PC-3 (cell line): ENCODE data around the gene CACNB3. TPM values are rescaled to one million over a fixed set of nuclear protein-coding genes. Genes with fewer than 3 reads are reported as not detected.

Experiments
- ATAC-seq: fragments of 200-7000 bp; cut with Tn5 transposase; 2 replicates; pipeline ENCODE4 v1.9.1; 2020; ENCODE audit warnings: mild to moderate bottlenecking, moderate library complexity
- BruUV-seq: library from RNA; stranded (reverse); fragments of 400-500 nt; replicated peaks from 2 replicates; lab custom pipeline; 2021; lab: Mats Ljungman, UMichigan
- CTCF ChIA-PET: fragments of 300-600 bp; sonication (Branson Sonifier 250); formaldehyde crosslinking; loops from one replicate; lab custom pipeline; 2022; ENCODE audit warnings: antibody characterized with exemption; lab: Charles Lee
- POLR2A ChIA-PET: fragments of 300-600 bp; sonication (Branson Sonifier 250); formaldehyde crosslinking; loops from one replicate; lab custom pipeline; 2022; ENCODE audit warnings: antibody characterized with exemption; ENCODE audit not compliant: unreplicated experiment; lab: Charles Lee
- DNase-seq: peaks from one replicate; pipeline ENCODE4 v3.0.0-alpha.2; 2015
- H2AFZ ChIP-seq: fragments of 300-600 bp; sonication (generic); 2 replicates; pipeline ENCODE4 v1.6.0; 2016; ENCODE audit warnings: antibody characterized with exemption, low read length
- H3F3A ChIP-seq: fragments of 300-600 bp; sonication (generic); one replicate; pipeline ENCODE4 v1.6.0; 2017; ENCODE audit warnings: antibody characterized with exemption, low read length, control low read depth, mild to moderate bottlenecking; ENCODE audit not compliant: unreplicated experiment
- H3K27ac ChIP-seq: fragments of 300-600 bp; sonication (generic); 2 replicates; pipeline ENCODE4 v1.5.1; 2016; ENCODE audit warnings: mild to moderate bottlenecking, low read length
- H3K27me3 ChIP-seq: fragments of 300-600 bp; sonication (generic); 2 replicates; pipeline ENCODE4 v1.6.1; 2016; ENCODE audit warnings: low read length, mixed read lengths
- H3K36me3 ChIP-seq: fragments of 300-600 bp; sonication (generic); 2 replicates; pipeline ENCODE4 v1.6.1; 2016; ENCODE audit warnings: low read depth, mixed run types, low read length, mixed read lengths
- H3K4me1 ChIP-seq: fragments of 300-600 bp; sonication (generic); 2 replicates; pipeline ENCODE4 v1.5.1; 2016; ENCODE audit warnings: low read length; ENCODE audit not compliant: insufficient read depth
- H3K4me2 ChIP-seq: fragments of 300-600 bp; sonication (generic); 2 replicates; pipeline ENCODE4 v1.6.0; 2016; ENCODE audit warnings: low read length
- H3K4me3 ChIP-seq: fragments of 300-600 bp; sonication (generic); 2 replicates; pipeline ENCODE4 v1.5.1; 2016; ENCODE audit warnings: mild to moderate bottlenecking, low read length, mixed read lengths
- H3K79me2 ChIP-seq: fragments of 300-600 bp; sonication (generic); 2 replicates; pipeline ENCODE4 v1.6.1; 2017; ENCODE audit warnings: low read length, mixed read lengths
- H3K9ac ChIP-seq: fragments of 300-600 bp; sonication (generic); 2 replicates; pipeline ENCODE4 v1.6.0; 2016; ENCODE audit warnings: mild to moderate bottlenecking, low read length
- H3K9me2 ChIP-seq: fragments of 300-600 bp; sonication (generic); replicated peaks from 2 replicates; pipeline ENCODE4 v1.6.1; 2016; ENCODE audit warnings: mixed run types, low read length, mixed read lengths
- H3K9me3 ChIP-seq: fragments of 300-600 bp; sonication (generic); 2 replicates; pipeline ENCODE4 v1.6.1; 2016; ENCODE audit warnings: low read length, mixed read lengths
- H4K20me1 ChIP-seq: fragments of 300-600 bp; sonication (generic); 2 replicates; pipeline ENCODE4 v1.6.1; 2016; ENCODE audit warnings: low read length, mixed read lengths
- EZH2 ChIP-seq: fragments of 300-600 bp; sonication (generic); IDR thresholded peaks from one replicate; pipeline ENCODE4 v1.6.1; 2017; ENCODE audit warnings: antibody characterized with exemption, mild to moderate bottlenecking, low read length; ENCODE audit not compliant: unreplicated experiment
- EZH2phosphoT487 ChIP-seq: fragments of 300-600 bp; sonication (generic); IDR thresholded peaks from 2 replicates; pipeline ENCODE4 v1.6.1; 2018; ENCODE audit warnings: mild to moderate bottlenecking, antibody characterized with exemption, low read length, borderline replicate concordance
- intact Hi-C: fragments of 100-400 bp; cut with micrococcal nuclease; formaldehyde crosslinking; loops from 2 replicates; pipeline ENCODE4 v1.9.0; 2023
- total RNA-seq: library from RNA; depleted of rRNA; stranded (reverse); fragments of >200 nt; gene quantifications from 2 replicates; pipeline ENCODE4 v1.2.3, GENCODE V29; 2014
- TF ChIP-seq, protein P1 (sequence below): fragments of 300-600 bp; sonication (generic); conservative IDR thresholded peaks from 2 replicates; pipeline ENCODE4 v1.5.1; 2017; ENCODE audit warnings: antibody characterized with exemption, low read depth, mild to moderate bottlenecking, low read length

Gene CACNB3
- total RNA-seq, 1 experiment from 2014 or later, result 21.4 TPM

DNA sequence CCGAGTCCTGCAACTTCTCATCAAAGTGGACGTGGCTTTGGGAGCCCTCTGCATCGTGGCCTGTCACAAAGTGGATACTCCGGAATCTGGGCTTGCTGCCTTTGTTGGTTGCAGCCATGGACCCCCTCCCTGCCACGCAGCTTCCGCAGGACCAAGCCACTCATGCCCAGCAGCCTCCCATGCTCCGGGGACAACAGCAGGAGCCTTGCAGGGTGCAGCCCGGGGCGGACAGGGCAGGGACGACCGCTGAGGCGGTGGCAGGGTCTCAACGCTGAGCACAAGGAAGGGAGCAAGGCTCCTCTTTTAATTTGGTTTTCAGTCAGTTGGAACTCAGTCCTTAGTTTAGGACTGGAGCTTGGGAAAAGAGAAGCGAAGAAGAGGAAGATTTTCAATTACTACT lies 17.3 kb upstream of the CACNB3 start:
- ATAC-seq, result no peak
- CTCF ChIA-PET, result no interaction called here
- no peaks in the 10 kb centered on the region for H4K20me1 ChIP-seq

DNA sequence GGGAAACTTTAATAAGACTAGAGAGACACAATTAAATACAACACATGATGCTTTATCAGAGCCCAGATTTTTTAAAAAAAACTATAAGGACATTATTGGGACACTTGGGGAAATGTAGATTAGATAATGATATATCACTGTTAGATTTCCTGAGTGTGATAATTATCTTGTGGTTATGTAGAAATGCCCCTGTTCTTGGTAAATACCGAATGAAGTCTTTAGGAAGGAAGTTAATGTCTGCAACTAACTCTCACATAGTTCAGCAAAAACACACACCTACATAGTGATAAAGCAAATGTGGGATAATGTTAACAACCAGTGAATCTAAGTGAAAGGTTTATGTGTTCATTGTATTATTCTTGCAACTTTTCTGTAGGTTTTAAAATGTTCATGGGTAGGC lies 14.6 kb upstream of the CACNB3 start:
- ATAC-seq (no peak), DNase-seq (no peak)
- no TSS peak for BruUV-seq
- Histone ChIP-seq H4K20me1 (no peaks in the 10 kb centered on the region), H3F3A (no peaks in the 10 kb centered on the region), H3K36me3 (no peaks in the 10 kb centered on the region), H3K9me3 (no peaks in the 10 kb centered on the region), H3K79me2 (no peaks in the 10 kb centered on the region), H3K9me2 (no peaks in the 10 kb centered on the region), H3K27me3 (no peaks in the 10 kb centered on the region), H2AFZ (no peak overlapping the region), H3K27ac (no peak overlapping the region), H3K4me3 (no peak overlapping the region), H3K4me1 (no peaks in the 10 kb centered on the region), H3K4me2 (no peak overlapping the region), H3K9ac (no peak overlapping the region)
- intact Hi-C loops, result no loop called here
- ChIA-PET POLR2A (no interaction called here), CTCF (no interaction called here)
- TF ChIP-seq EZH2 (no peak), EZH2phosphoT487 (no peak)
- TF ChIP-seq, protein P1, sequence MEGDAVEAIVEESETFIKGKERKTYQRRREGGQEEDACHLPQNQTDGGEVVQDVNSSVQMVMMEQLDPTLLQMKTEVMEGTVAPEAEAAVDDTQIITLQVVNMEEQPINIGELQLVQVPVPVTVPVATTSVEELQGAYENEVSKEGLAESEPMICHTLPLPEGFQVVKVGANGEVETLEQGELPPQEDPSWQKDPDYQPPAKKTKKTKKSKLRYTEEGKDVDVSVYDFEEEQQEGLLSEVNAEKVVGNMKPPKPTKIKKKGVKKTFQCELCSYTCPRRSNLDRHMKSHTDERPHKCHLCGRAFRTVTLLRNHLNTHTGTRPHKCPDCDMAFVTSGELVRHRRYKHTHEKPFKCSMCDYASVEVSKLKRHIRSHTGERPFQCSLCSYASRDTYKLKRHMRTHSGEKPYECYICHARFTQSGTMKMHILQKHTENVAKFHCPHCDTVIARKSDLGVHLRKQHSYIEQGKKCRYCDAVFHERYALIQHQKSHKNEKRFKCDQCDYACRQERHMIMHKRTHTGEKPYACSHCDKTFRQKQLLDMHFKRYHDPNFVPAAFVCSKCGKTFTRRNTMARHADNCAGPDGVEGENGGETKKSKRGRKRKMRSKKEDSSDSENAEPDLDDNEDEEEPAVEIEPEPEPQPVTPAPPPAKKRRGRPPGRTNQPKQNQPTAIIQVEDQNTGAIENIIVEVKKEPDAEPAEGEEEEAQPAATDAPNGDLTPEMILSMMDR, result no peak

More for the DNA sequence above, 17.3 kb upstream of the CACNB3 start:
- no peak overlapping the region for H2AFZ ChIP-seq
- no peaks in the 10 kb centered on the region for H3K9me3 ChIP-seq
- no peaks in the 10 kb centered on the region for H3K27me3 ChIP-seq
- H3K4me3 ChIP-seq, result no peak overlapping the region
- no peaks in the 10 kb centered on the region for H3F3A ChIP-seq
- no peak for DNase-seq
- no peak overlapping the region for H3K4me2 ChIP-seq
- intact Hi-C loops, result no loop called here
- no peak for TF ChIP-seq EZH2phosphoT487
- no peak for TF ChIP-seq EZH2
- TF ChIP-seq, protein P1, result no peak
- no peaks in the 10 kb centered on the region for H3K9me2 ChIP-seq
- H3K79me2 ChIP-seq, result no peaks in the 10 kb centered on the region
- no TSS peak for BruUV-seq
- no peak overlapping the region for H3K27ac ChIP-seq
- POLR2A ChIA-PET, result no interaction called here
- no peaks in the 10 kb centered on the region for H3K4me1 ChIP-seq
- H3K9ac ChIP-seq, result no peak overlapping the region
- H3K36me3 ChIP-seq, result no peaks in the 10 kb centered on the region

- Histone ChIP-seq H2AFZ (no peak overlapping the region), H3F3A (no peaks in the 10 kb centered on the region), H4K20me1 (no peaks in the 10 kb centered on the region), H3K4me3 (no peak overlapping the region), H3K27ac (no peak overlapping the region), H3K27me3 (no peaks in the 10 kb centered on the region), H3K79me2 (no peaks in the 10 kb centered on the region), H3K9me3 (no peaks in the 10 kb centered on the region), H3K9ac (no peak overlapping the region), H3K4me1 (peaks cover 11% of the 10 kb centered on the region), H3K4me2 (no peak overlapping the region), H3K36me3 (no peaks in the 10 kb centered on the region), H3K9me2 (no peaks in the 10 kb centered on the region)
- ChIA-PET POLR2A (no interaction called here), CTCF (no interaction called here)
- intact Hi-C loops, result no loop called here
- no peak for ATAC-seq
- TF ChIP-seq, protein P1, result no peak
- DNase-seq, result no peak
- BruUV-seq, result no TSS peak
Observed at GRCh38 chr12:48807981-48808380, 10.3 kb upstream of the CACNB3 start.
